HepG2 (cell line): ENCODE results near the gene TFB1M. TPM values are rescaled to one million over a fixed set of nuclear protein-coding genes. Genes with fewer than 3 reads are reported as not detected.

ENCODE experiments used
- ATAC-seq: fragments of 200-7000 bp; cut with Tn5 transposase; 3 replicates; pipeline ENCODE4 v1.9.1; 2020; ENCODE audit warnings: mild to moderate bottlenecking, moderate library complexity
- BruUV-seq: library from RNA; stranded (reverse); fragments of 400-500 nt; replicated peaks from 2 replicates; lab custom pipeline; 2021; lab: Mats Ljungman, UMichigan
- CTCF ChIA-PET: fragments of 300-600 bp; formaldehyde crosslinking; extraction: SDS; loops from one replicate; lab custom pipeline; 2021; ENCODE audit warnings: low total read pairs, inconsistent platforms, low intra/inter-chr PET ratio; lab: Yijun Ruan, JAX
- POLR2A ChIA-PET: fragments of 350-600 bp; sonication (Branson Sonifier 250); formaldehyde crosslinking; loops from one replicate; lab custom pipeline; 2020; ENCODE audit warnings: antibody characterized with exemption, inconsistent platforms; lab: Yijun Ruan, JAX
- DNase-seq: peaks from one replicate; pipeline ENCODE4 v3.0.0-alpha.2; 2015; ENCODE audit warnings: low spot score
- FAIRE-seq: peaks from 3 replicates; lab custom pipeline; 2011; peaks lifted over from hg19 to GRCh38; lab: Jason Lieb, UNC
- H2AFZ ChIP-seq: one replicate; pipeline ENCODE4 v1.6.1; 2011; ENCODE audit warnings: low read length, inconsistent platforms
- H3K27ac ChIP-seq: fragments of 300-600 bp; 3 replicates; pipeline ENCODE4 v1.8.0; 2011; ENCODE audit warnings: mixed run types, mild to moderate bottlenecking, mixed read lengths, low read length, inconsistent platforms; ENCODE audit not compliant: insufficient read depth; ENCODE audit errors: extremely low read length
- H3K27me3 ChIP-seq, 2 experiments: fragments of 200-600 bp in 1 of 2; 2 replicates in 1 of 2; 3 replicates in 1 of 2; pipeline versions ENCODE4 v1.6.0 to v1.8.0; 2011; ENCODE audit warnings: low read length in 2 of 2, mild to moderate bottlenecking in 2 of 2, moderate library complexity in 2 of 2, inconsistent platforms in 1 of 2; ENCODE audit not compliant: insufficient read depth in 2 of 2, control insufficient read depth in 1 of 2
- H3K36me3 ChIP-seq, 2 experiments: fragments of 200-600 bp in 1 of 2; replicated peaks in 1 of 2; 2 replicates in 1 of 2; 3 replicates in 1 of 2; pipeline versions ENCODE4 v1.5.1 to v1.8.0; 2011; ENCODE audit warnings: low read length in 2 of 2, inconsistent platforms in 1 of 2; ENCODE audit not compliant: insufficient read depth in 2 of 2, control insufficient read depth in 1 of 2
- H3K4me1 ChIP-seq: 2 replicates; pipeline ENCODE4 v1.5.1; 2012; ENCODE audit warnings: low read length, inconsistent platforms; ENCODE audit not compliant: insufficient read depth
- H3K4me2 ChIP-seq: 2 replicates; pipeline ENCODE4 v1.6.0; 2011; ENCODE audit warnings: low read depth, low read length, inconsistent platforms
- H3K4me3 ChIP-seq, 3 experiments: fragments of 200-600 bp in 1 of 3; sonication (generic), shearing (Covaris generic) in 1 of 3; replicated peaks in 1 of 3; 2 replicates each; pipeline ENCODE4 v1.5.1; 2011 to 2016; ENCODE audit warnings: low read length in 3 of 3, inconsistent platforms in 2 of 3, low read depth in 2 of 3, mild to moderate bottlenecking in 2 of 3, control low read depth in 1 of 3, mixed read lengths in 1 of 3; ENCODE audit not compliant: insufficient read depth in 1 of 3
- H3K79me2 ChIP-seq: one replicate; pipeline ENCODE4 v1.6.1; 2011; ENCODE audit warnings: low read length, inconsistent platforms; ENCODE audit not compliant: insufficient read depth
- H3K9ac ChIP-seq: 2 replicates; pipeline ENCODE4 v1.6.0; 2011; ENCODE audit warnings: mild to moderate bottlenecking, low read depth, low read length, inconsistent platforms; ENCODE audit not compliant: insufficient read depth
- H3K9me3 ChIP-seq: 2 replicates; pipeline ENCODE4 v1.5.1; 2012; ENCODE audit warnings: mild to moderate bottlenecking, low read length
- H4K20me1 ChIP-seq: 2 replicates; pipeline ENCODE4 v1.6.0; 2011; ENCODE audit warnings: inconsistent platforms, mild to moderate bottlenecking, low read length, moderate library complexity; ENCODE audit not compliant: insufficient read depth
- ADNP ChIP-seq: sonication (generic); formaldehyde crosslinking; IDR thresholded peaks from 2 replicates; pipeline ENCODE4 v1.4.0; 2020; ENCODE audit warnings: missing genetic modification reagents
- ATM ChIP-seq: fragments of 450-650 bp; IDR thresholded peaks from 2 replicates; pipeline ENCODE4 v1.7.1; 2017; ENCODE audit warnings: mild to moderate bottlenecking, borderline replicate concordance
- CBFB ChIP-seq: sonication (generic); formaldehyde crosslinking; IDR thresholded peaks from 2 replicates; pipeline ENCODE4 v1.4.0; 2020; ENCODE audit warnings: missing genetic modification reagents
- CHCHD3 ChIP-seq: sonication (generic); formaldehyde crosslinking; IDR thresholded peaks from 2 replicates; pipeline ENCODE4 v1.8.0; 2022; ENCODE audit warnings: mild to moderate bottlenecking, missing genetic modification reagents, moderate library complexity
- FOXA3 ChIP-seq: IDR thresholded peaks from 2 replicates; pipeline ENCODE4 v1.6.1; 2016; ENCODE audit warnings: missing genetic modification reagents, missing compliant biosample characterization
- GATAD2A ChIP-seq: IDR thresholded peaks from 2 replicates; pipeline ENCODE4 v1.6.1; 2016
- GLI4 ChIP-seq: sonication (generic); formaldehyde crosslinking; IDR thresholded peaks from 2 replicates; pipeline ENCODE4 v1.5.1; 2020; ENCODE audit warnings: missing genetic modification reagents, mild to moderate bottlenecking, moderate library complexity, borderline replicate concordance
- KLF11 ChIP-seq: IDR thresholded peaks from 2 replicates; pipeline ENCODE4 v1.6.1; 2016; ENCODE audit warnings: missing compliant biosample characterization
- PHF5A ChIP-seq: IDR thresholded peaks from one replicate; pipeline ENCODE4 v1.6.1; 2018; ENCODE audit warnings: low read depth, missing genetic modification reagents; ENCODE audit not compliant: unreplicated experiment
- PLRG1 ChIP-seq: fragments of 450-650 bp; conservative IDR thresholded peaks from 2 replicates; pipeline ENCODE4 v1.6.1; 2016
- RBM39 ChIP-seq: fragments of 200-400 bp; formaldehyde crosslinking; IDR thresholded peaks from one replicate; pipeline ENCODE4 v1.6.1; 2018; ENCODE audit warnings: antibody characterized with exemption, mild to moderate bottlenecking, low read depth, low read length; ENCODE audit not compliant: poor library complexity, severe bottlenecking
- RCOR2 ChIP-seq: IDR thresholded peaks from 2 replicates; pipeline ENCODE4 v1.6.1; 2016; ENCODE audit warnings: missing biosample characterization, missing genetic modification reagents
- SKI ChIP-seq: fragments of 450-650 bp; IDR thresholded peaks from one replicate; pipeline ENCODE4 v1.6.1; 2018; ENCODE audit warnings: mild to moderate bottlenecking; ENCODE audit not compliant: partially characterized antibody
- SP140L ChIP-seq: sonication (generic); formaldehyde crosslinking; IDR thresholded peaks from 2 replicates; pipeline ENCODE4 v1.4.0; 2020; ENCODE audit warnings: missing genetic modification reagents, borderline replicate concordance
- TAF1 ChIP-seq: sonication (generic); formaldehyde crosslinking; IDR thresholded peaks from 2 replicates; pipeline ENCODE4 v1.4.0; 2020; ENCODE audit warnings: missing genetic modification reagents
- ZFP37 ChIP-seq: sonication (generic); formaldehyde crosslinking; IDR thresholded peaks from 2 replicates; pipeline ENCODE4 v1.4.0; 2020; ENCODE audit warnings: missing genetic modification reagents, borderline replicate concordance
- ZMAT3 ChIP-seq: sonication (generic); formaldehyde crosslinking; conservative IDR thresholded peaks from 2 replicates; pipeline ENCODE4 v1.7.0; 2021; ENCODE audit warnings: missing genetic modification reagents
- ZNF143 ChIP-seq: sonication (generic); formaldehyde crosslinking; IDR thresholded peaks from 2 replicates; pipeline ENCODE4 v1.4.0; 2020; ENCODE audit warnings: missing genetic modification reagents
- ZNF18 ChIP-seq: sonication (generic); formaldehyde crosslinking; IDR thresholded peaks from 2 replicates; pipeline ENCODE4 v1.8.0; 2022; ENCODE audit warnings: mild to moderate bottlenecking, missing genetic modification reagents; ENCODE audit not compliant: insufficient replicate concordance
- ZNF572 ChIP-seq: sonication (generic); formaldehyde crosslinking; IDR thresholded peaks from 2 replicates; pipeline ENCODE4 v1.5.1; 2020; ENCODE audit warnings: mild to moderate bottlenecking, missing genetic modification reagents
- WGBS: methylation state at CpG from one replicate; pipeline ENCODE4 v1.1.6; 2017; ENCODE audit warnings: low lambda C conversion rate; 5-methylcytosine and 5-hydroxymethylcytosine counted together
- in situ Hi-C: cut with HindIII; loops from 2 replicates; pipeline ENCODE4 v1.10.0; 2017; ENCODE audit warnings: low pct_unique_long_range_greater_than_20kb; ENCODE audit not compliant: extremely low pct_ligation_motif_present
- intact Hi-C: fragments of 100-400 bp; cut with micrococcal nuclease; formaldehyde crosslinking; loops from one replicate; pipeline ENCODE4 v1.10.0; 2022; ENCODE audit not compliant: unreplicated experiment
- polyA plus RNA-seq, 8 experiments: library from polyadenylated mRNA; depleted of rRNA in 3 of 8; stranded (reverse) in 7 of 8; unstranded in 1 of 8; fragments of >200 nt; fragmentation: Illumina TruSeq in 4 of 8; extraction: Trizol in 4 of 8; gene quantifications; 2 replicates each; pipeline versions ENCODE4 v1.2.1 to v1.2.3, GENCODE V29; 2011 to 2016; ENCODE audit warnings: low read depth in 4 of 8, missing spikeins in 1 of 8, mixed read lengths in 1 of 8; ENCODE audit not compliant: insufficient read depth in 1 of 8
- total RNA-seq, 5 experiments: library from RNA; depleted of rRNA; stranded (reverse); fragments of >200 nt; fragmentation: Illumina TruSeq; extraction: Trizol; gene quantifications; 2 replicates each; pipeline ENCODE4 v1.2.3, GENCODE V29; 2016; ENCODE audit warnings: low read depth in 1 of 5
- TF ChIP-seq, protein P1 (sequence below): IDR thresholded peaks from 2 replicates; pipeline ENCODE4 v1.6.1; 2016; ENCODE audit warnings: missing compliant biosample characterization, missing genetic modification reagents, borderline replicate concordance
- TF ChIP-seq, protein P2 (sequence below): sonication (generic); formaldehyde crosslinking; IDR thresholded peaks from 2 replicates; pipeline ENCODE4 v1.4.0; 2020; ENCODE audit warnings: mild to moderate bottlenecking, missing genetic modification reagents

TFB1M gene
- total and polyA plus RNA-seq, 2 of the 13 experiments (the other 11 are each of a cell fraction or from before 2014, with no cell fraction given), result 91.4 to 122 TPM

- Histone ChIP-seq H3K27ac (peak overlapping the region; percentile 100), H3K9me3 (0 out of 2 replicates have a peak, but pooled peaks cover 1% of the 10 kb centered on the region), H3K27me3 (no peaks in the 10 kb centered on the region; a peak in 1 of 5 replicates), H3K79me2 (peaks cover 29% of the 10 kb centered on the region), H3K9ac (peak overlapping the region; percentile 100), H2AFZ (no peak overlapping the region), H4K20me1 (no peaks in the 10 kb centered on the region), H3K36me3 (0 out of 5 replicates have a peak, but pooled peaks cover 0 to 2% of the 10 kb centered on the region in 2 experiments), H3K4me1 (peaks cover 67% of the 10 kb centered on the region), H3K4me2 (peak overlapping the region; percentile 27; the same call in 1 of the 2 replicates), H3K4me3 (no peak overlapping the region)
- ATAC-seq (no peak), DNase-seq (no peak), FAIRE-seq (no peak)
- ChIA-PET POLR2A (interaction anchor here (0.8 to 7.7 kb wide), 13 partner anchors 9 to 251 kb away, joined by 3 to 155 read pairs (median 14); partner anchors contain the start of gene TFB1M), CTCF (no interaction called here)
- in situ Hi-C loops (no loop called here), intact Hi-C loops (no loop called here)
- no TSS peak for BruUV-seq
- WGBS, result 93% methylated on average over 6 of the region's 6 CpGs
- TF ChIP-seq GATAD2A (no peak; the same call in 1 of the 2 replicates), KLF11 (no peak), ATM (no peak), ADNP (CRISPR knock-in tag) (peak; percentile 58; the same call in 1 of the 2 replicates), SKI (no peak), PLRG1 (no peak), ZFP37 (CRISPR knock-in tag) (no peak; the same call in 1 of the 2 replicates), RCOR2 (peak; percentile 79; the same call in 1 of the 2 replicates), ZNF18 (no peak), ZNF143 (CRISPR knock-in tag) (0 out of 2 replicates have a peak, but pooled peaks have one; percentile 14), PHF5A (CRISPR knock-in tag) (no peak), SP140L (CRISPR knock-in tag) (no peak), FOXA3 (CRISPR knock-in tag) (peak; percentile 11; the same call in 1 of the 2 replicates), ZMAT3 (no peak), ZNF572 (CRISPR knock-in tag) (no peak), TAF1 (no peak), GLI4 (CRISPR knock-in tag) (no peak), CHCHD3 (no peak), CBFB (no peak), RBM39 (no peak)
- TF ChIP-seq, protein P1, sequence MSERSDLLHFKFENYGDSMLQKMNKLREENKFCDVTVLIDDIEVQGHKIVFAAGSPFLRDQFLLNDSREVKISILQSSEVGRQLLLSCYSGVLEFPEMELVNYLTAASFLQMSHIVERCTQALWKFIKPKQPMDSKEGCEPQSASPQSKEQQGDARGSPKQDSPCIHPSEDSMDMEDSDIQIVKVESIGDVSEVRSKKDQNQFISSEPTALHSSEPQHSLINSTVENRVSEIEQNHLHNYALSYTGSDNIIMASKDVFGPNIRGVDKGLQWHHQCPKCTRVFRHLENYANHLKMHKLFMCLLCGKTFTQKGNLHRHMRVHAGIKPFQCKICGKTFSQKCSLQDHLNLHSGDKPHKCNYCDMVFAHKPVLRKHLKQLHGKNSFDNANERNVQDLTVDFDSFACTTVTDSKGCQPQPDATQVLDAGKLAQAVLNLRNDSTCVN (CRISPR knock-in tag), result peak; percentile 41; the same call in 1 of the 2 replicates
- TF ChIP-seq, protein P2, sequence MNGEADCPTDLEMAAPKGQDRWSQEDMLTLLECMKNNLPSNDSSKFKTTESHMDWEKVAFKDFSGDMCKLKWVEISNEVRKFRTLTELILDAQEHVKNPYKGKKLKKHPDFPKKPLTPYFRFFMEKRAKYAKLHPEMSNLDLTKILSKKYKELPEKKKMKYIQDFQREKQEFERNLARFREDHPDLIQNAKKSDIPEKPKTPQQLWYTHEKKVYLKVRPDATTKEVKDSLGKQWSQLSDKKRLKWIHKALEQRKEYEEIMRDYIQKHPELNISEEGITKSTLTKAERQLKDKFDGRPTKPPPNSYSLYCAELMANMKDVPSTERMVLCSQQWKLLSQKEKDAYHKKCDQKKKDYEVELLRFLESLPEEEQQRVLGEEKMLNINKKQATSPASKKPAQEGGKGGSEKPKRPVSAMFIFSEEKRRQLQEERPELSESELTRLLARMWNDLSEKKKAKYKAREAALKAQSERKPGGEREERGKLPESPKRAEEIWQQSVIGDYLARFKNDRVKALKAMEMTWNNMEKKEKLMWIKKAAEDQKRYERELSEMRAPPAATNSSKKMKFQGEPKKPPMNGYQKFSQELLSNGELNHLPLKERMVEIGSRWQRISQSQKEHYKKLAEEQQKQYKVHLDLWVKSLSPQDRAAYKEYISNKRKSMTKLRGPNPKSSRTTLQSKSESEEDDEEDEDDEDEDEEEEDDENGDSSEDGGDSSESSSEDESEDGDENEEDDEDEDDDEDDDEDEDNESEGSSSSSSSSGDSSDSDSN, result no peak
Measured at GRCh38 chr6:155330133-155330734, 15.9 kb upstream of the TFB1M start.
